Stimulated activated memory B cell treated with anti-CD40 and anti-IgM and Interleukin-4, amounts not matched to agents 10 μg/mL and 1 μg/mL and 100 μg/mL, for 72 hours (primary cell): Measurements from ENCODE around the gene UBE2G2.

Source experiments
- ATAC-seq: fragments of 150-1000 bp; cut with Tn5 transposase; 2 replicates; pipeline ENCODE4 v1.10.0; 2021
- H3K27ac Mint-ChIP-seq: one replicate; pipeline ENCODE4 v1.8.0; 2022; ENCODE audit warnings: mild to moderate bottlenecking, mixed read lengths
- H3K27me3 Mint-ChIP-seq: one replicate; pipeline ENCODE4 v1.8.0; 2022; ENCODE audit warnings: mixed read lengths
- H3K36me3 Mint-ChIP-seq: one replicate; pipeline ENCODE4 v1.8.0; 2022; ENCODE audit warnings: mixed read lengths
- H3K4me1 Mint-ChIP-seq: one replicate; pipeline ENCODE4 v1.8.0; 2022; ENCODE audit warnings: mixed read lengths
- H3K4me3 Mint-ChIP-seq: one replicate; pipeline ENCODE4 v1.8.0; 2022; ENCODE audit warnings: mild to moderate bottlenecking, moderate library complexity, mixed read lengths
- H3K9me3 Mint-ChIP-seq: one replicate; pipeline ENCODE4 v1.8.0; 2022; ENCODE audit warnings: mixed read lengths

UBE2G2 gene

GRCh38 chr21:44771896-44772525 is 29.6 kb downstream of the UBE2G2 start:
- no peak for ATAC-seq
- H3K4me3 Mint-ChIP-seq = no peak overlapping the region
- no peak overlapping the region for H3K27ac Mint-ChIP-seq
- peaks cover 4% of the 10 kb centered on the region for H3K4me1 Mint-ChIP-seq
- no peaks in the 10 kb centered on the region for H3K9me3 Mint-ChIP-seq
- no peaks in the 10 kb centered on the region for H3K27me3 Mint-ChIP-seq
- peaks cover 75% of the 10 kb centered on the region for H3K36me3 Mint-ChIP-seq

DNA sequence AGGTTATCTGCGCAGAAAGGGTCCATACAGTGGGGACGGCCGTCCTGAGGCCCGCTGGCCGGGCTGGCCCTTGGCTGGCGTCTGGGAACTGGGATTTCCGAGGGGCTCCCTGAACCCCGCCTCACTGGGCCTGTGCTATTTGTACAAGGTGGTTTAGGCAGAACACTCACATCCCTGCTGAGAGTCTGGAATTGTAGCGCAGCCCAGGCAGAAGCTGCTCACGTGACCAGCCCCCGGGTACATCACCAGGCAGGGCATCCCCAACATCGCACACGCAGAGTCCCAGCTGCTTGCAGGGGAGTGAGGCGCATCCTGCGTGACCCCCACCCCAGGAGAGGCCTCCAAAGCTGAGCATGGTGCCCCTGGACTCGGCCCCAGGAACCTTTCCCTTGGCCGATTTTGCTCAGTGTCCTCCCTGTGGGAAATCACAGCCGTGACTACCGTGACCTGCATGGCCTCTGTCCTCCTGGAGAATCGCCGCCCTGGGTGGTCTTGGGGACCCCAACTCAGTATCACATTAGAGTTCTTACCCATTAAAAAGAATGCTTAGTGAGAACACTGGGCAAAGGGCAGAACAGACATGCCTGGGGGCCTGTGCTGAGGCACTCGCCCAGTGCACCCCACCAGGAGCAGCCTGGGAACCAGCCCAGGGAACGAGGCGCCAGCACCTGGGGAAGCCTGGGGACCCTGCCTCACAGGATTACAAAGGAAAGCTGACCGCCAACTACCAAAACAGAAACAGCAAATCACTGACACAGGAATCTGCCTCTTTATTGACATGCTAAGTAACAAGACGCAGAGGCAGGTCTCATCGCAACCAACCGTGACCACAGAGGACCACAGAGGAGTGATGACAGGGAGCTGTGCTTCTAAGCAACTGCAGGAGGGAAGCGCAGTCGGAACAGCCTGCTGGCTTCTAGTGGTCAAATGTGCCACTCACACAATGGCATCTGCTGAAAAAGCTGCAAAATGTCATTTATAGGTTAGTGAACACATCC is 33.5 kb downstream of the UBE2G2 start:
- ATAC-seq = no peak
- Mint-ChIP-seq H3K27me3 (peaks cover 6% of the 10 kb centered on the region), H3K36me3 (peaks cover 49% of the 10 kb centered on the region), H3K9me3 (no peaks in the 10 kb centered on the region), H3K4me3 (no peak overlapping the region), H3K4me1 (peaks cover 22% of the 10 kb centered on the region), H3K27ac (no peak overlapping the region)

GRCh38 chr21:44766818-44767354 is 34.7 kb downstream of the UBE2G2 start:
- no peaks in the 10 kb centered on the region for H3K9me3 Mint-ChIP-seq
- H3K4me1 Mint-ChIP-seq = peaks cover 22% of the 10 kb centered on the region
- no peak for ATAC-seq
- peaks cover 37% of the 10 kb centered on the region for H3K36me3 Mint-ChIP-seq
- H3K27ac Mint-ChIP-seq = no peak overlapping the region
- peaks cover 6% of the 10 kb centered on the region for H3K27me3 Mint-ChIP-seq
- no peak overlapping the region for H3K4me3 Mint-ChIP-seq

GRCh38 chr21:44766014-44766817 is 35.4 kb downstream of the UBE2G2 start:
- ATAC-seq = no peak

GRCh38 chr21:44765231-44766013 is 36.2 kb downstream of the UBE2G2 start:
- H3K4me3 Mint-ChIP-seq = no peak overlapping the region
- peaks cover 28% of the 10 kb centered on the region for H3K4me1 Mint-ChIP-seq
- peaks cover 6% of the 10 kb centered on the region for H3K27me3 Mint-ChIP-seq
- peak overlapping the region; percentile 69 for H3K27ac Mint-ChIP-seq
- H3K9me3 Mint-ChIP-seq = no peaks in the 10 kb centered on the region
- H3K36me3 Mint-ChIP-seq = peaks cover 24% of the 10 kb centered on the region
- no peak for ATAC-seq

More at GRCh38 chr21:44766014-44766817, 35.4 kb downstream of the UBE2G2 start:
- peaks cover 27% of the 10 kb centered on the region for H3K4me1 Mint-ChIP-seq
- no peaks in the 10 kb centered on the region for H3K9me3 Mint-ChIP-seq
- peaks cover 32% of the 10 kb centered on the region for H3K36me3 Mint-ChIP-seq
- H3K27ac Mint-ChIP-seq = peak overlapping the region; percentile 69
- no peak overlapping the region for H3K4me3 Mint-ChIP-seq
- peaks cover 6% of the 10 kb centered on the region for H3K27me3 Mint-ChIP-seq

- Mint-ChIP-seq H3K27ac (peak overlapping the region; percentile 69), H3K9me3 (no peaks in the 10 kb centered on the region), H3K27me3 (peaks cover 6% of the 10 kb centered on the region), H3K4me1 (peaks cover 28% of the 10 kb centered on the region), H3K4me3 (no peak overlapping the region), H3K36me3 (peaks cover 21% of the 10 kb centered on the region)
- no peak for ATAC-seq
Measured at GRCh38 chr21:44764319-44765230, 37.0 kb downstream of the UBE2G2 start.

DNA sequence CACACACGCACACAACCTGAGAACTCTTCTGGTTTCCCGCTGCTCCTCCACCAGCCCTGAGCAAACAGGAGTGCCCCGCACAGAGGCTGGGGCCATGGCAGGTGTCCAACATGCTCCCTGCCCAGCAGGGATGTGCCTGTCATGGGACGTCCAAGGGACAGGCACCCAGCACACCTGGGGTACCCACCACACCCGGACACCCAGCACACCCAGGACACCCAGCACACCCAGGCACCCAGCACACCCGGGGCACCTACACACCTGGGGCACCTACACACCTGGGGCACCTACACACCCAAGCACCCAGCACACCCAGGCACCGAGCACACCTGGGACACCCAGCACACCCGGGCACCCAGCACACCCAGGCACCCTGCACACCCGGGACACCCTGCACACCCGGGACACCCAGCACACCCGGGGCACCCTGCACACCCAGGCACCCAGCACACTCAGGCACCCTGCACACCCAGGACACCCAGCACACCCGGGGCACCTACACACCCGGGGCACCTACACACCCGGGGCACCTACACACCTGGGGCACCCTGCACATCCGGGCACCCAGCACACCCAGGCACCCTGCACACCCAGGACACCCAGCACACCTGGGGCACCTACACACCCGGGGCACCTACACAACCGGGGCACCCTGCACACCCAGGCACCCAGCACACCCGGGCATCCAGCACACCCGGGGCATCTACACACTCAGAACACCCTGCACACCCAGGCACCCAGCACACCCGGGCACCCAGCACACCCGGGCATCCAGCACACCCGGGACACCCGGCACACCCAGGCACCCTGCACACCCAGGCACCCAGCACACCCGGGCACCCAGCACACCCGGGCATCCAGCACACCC is 37.9 kb downstream of the UBE2G2 start:
- H3K27me3 Mint-ChIP-seq = peaks cover 6% of the 10 kb centered on the region
- no peaks in the 10 kb centered on the region for H3K9me3 Mint-ChIP-seq
- H3K36me3 Mint-ChIP-seq = peaks cover 12% of the 10 kb centered on the region
- no peak overlapping the region for H3K4me3 Mint-ChIP-seq
- no peak overlapping the region for H3K27ac Mint-ChIP-seq
- H3K4me1 Mint-ChIP-seq = peaks cover 28% of the 10 kb centered on the region
- peak; percentile 31 for ATAC-seq

- peaks cover 6% of the 10 kb centered on the region for H3K27me3 Mint-ChIP-seq
- peaks cover 28% of the 10 kb centered on the region for H3K4me1 Mint-ChIP-seq
- H3K4me3 Mint-ChIP-seq = no peak overlapping the region
- peaks cover 5% of the 10 kb centered on the region for H3K36me3 Mint-ChIP-seq
- no peak overlapping the region for H3K27ac Mint-ChIP-seq
- no peaks in the 10 kb centered on the region for H3K9me3 Mint-ChIP-seq
- no peak for ATAC-seq
Measured at GRCh38 chr21:44763050-44763378, 38.6 kb downstream of the UBE2G2 start.

DNA sequence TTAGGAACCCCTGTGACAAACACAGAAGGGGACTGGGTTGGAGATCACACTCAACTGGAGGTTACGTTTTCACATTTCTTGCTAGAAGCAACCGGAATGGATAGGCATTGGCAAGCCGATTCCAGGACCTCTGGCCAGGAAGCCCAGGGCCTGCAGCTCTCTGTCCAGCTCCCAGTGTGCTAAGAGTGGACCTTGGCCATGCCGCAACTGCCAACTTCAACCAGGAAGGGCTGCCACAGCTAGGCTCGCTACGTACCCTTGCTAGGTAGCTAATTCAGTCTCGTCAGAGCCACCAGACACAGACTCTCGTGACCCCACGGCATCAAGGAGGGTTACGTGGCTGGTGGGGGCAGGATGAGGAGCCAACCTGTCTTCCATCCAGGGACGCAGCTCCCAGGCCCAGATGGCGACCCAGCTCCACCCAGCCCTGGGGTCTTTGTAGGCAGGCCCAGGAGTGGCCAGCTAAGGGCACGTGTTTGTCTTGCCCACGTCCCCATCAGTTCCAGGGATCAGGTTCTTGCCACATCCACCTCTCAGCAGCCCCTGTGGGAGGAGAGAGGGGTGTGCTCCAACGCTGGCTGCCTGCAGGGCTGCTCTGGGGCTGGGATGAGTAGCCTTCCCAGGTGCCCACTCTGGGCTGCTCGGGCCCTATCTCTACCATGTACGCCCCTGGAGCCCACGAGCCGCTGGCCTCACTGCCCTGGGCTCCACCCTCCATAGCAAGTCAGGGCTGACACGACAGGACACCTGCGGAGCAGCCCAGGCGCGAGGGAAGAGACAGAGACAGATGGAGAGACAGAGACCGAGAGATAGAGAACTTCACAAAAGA is 39.2 kb downstream of the UBE2G2 start:
- H3K27ac Mint-ChIP-seq = no peak overlapping the region
- no peaks in the 10 kb centered on the region for H3K9me3 Mint-ChIP-seq
- H3K4me3 Mint-ChIP-seq = no peak overlapping the region
- H3K36me3 Mint-ChIP-seq = peaks cover 5% of the 10 kb centered on the region
- no peak for ATAC-seq
- peaks cover 28% of the 10 kb centered on the region for H3K4me1 Mint-ChIP-seq
- H3K27me3 Mint-ChIP-seq = peaks cover 6% of the 10 kb centered on the region

- ATAC-seq = no peak
- no peak overlapping the region for H3K27ac Mint-ChIP-seq
- peaks cover 6% of the 10 kb centered on the region for H3K27me3 Mint-ChIP-seq
- no peaks in the 10 kb centered on the region for H3K9me3 Mint-ChIP-seq
- H3K36me3 Mint-ChIP-seq = peaks cover 5% of the 10 kb centered on the region
- peaks cover 22% of the 10 kb centered on the region for H3K4me1 Mint-ChIP-seq
- H3K4me3 Mint-ChIP-seq = no peak overlapping the region
Measured at GRCh38 chr21:44761747-44762208, 39.8 kb downstream of the UBE2G2 start.

DNA sequence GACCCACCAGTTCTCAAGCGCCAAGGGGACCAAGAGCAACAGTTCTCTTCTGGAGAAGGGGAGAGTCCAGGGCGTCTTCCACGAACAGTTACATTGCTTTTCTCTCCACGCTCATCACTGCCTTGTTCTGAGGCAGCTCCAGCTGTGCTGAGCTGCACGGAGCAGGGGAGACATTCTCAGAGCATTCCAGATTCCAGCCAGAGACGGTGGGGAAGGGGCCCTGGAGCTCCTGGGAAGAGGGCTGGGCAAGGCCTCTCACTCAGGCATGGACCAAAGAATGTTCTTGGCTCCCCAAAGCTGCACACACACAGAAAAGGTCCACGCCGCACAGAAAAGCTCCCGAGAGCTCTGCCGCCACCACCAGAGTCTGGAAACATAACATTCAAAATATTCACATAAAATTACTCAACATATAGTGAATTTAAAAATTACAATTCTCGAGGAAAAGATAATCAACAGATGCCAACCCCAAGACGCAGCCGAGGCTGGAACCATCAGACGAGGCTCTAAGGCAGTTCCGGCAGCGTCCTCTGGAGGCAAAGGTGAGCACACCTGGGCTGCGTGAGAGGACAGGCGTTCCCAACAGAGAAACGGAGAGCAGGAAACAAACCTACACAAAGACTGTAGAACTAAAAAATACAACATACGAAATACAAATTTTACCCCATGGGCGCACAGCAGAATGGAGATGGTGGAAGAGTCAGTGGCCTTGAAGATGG is 40.5 kb downstream of the UBE2G2 start:
- Mint-ChIP-seq H3K4me3 (no peak overlapping the region), H3K36me3 (peaks cover 5% of the 10 kb centered on the region), H3K27me3 (peaks cover 6% of the 10 kb centered on the region), H3K4me1 (peaks cover 19% of the 10 kb centered on the region), H3K27ac (no peak overlapping the region), H3K9me3 (no peaks in the 10 kb centered on the region)
- ATAC-seq = no peak

DNA sequence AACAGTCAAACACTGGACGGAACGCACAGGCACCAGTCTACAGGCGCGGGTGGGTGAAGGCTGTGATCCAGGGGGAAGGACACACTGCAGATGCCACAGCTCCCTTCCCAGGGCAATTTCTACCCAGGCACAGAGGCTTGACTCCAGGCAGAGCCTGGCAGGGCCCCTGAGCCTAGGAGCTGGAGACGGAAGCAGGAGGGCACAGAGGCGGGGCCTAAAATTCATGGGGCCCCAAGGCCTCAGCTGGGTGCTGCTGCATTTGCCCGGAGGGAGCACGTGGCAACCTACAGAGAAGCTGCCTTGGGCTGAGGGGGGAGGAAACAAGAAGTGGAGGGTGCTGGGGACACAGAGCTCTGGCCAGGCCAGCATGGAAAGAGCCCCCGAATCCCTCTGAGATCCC is 41.2 kb downstream of the UBE2G2 start:
- H3K36me3 Mint-ChIP-seq = peaks cover 5% of the 10 kb centered on the region
- H3K27me3 Mint-ChIP-seq = peaks cover 2% of the 10 kb centered on the region
- H3K4me3 Mint-ChIP-seq = no peak overlapping the region
- ATAC-seq = no peak
- peaks cover 11% of the 10 kb centered on the region for H3K4me1 Mint-ChIP-seq
- H3K9me3 Mint-ChIP-seq = no peaks in the 10 kb centered on the region
- no peak overlapping the region for H3K27ac Mint-ChIP-seq
